Measurements from ENCODE around the gene TTLL10.

TTLL10 gene

GRCh38 chr1:1160281-1160930 lies 13.3 kb upstream of the TTLL10 start:
- no peak for DNase-seq (ENCODE audit: low spot score)

- no peak for DNase-seq (ENCODE audit: low spot score)
Measured at GRCh38 chr1:1161078-1161682, 12.5 kb upstream of the TTLL10 start.

GRCh38 chr1:1161683-1162079 lies 12.0 kb upstream of the TTLL10 start:
- DNase-seq (ENCODE audit: low spot score), result no peak

- DNase-seq (ENCODE audit: low spot score), result no peak
Measured at GRCh38 chr1:1162597-1163537, 10.8 kb upstream of the TTLL10 start.

GRCh38 chr1:1163538-1164070 lies 10.1 kb upstream of the TTLL10 start:
- DNase-seq (ENCODE audit: low spot score), result no peak

- DNase-seq (ENCODE audit: low spot score), result no peak
Measured at GRCh38 chr1:1164361-1164700, 9.3 kb upstream of the TTLL10 start.

- DNase-seq (ENCODE audit: low spot score), result no peak
Measured at GRCh38 chr1:1164701-1165451, 8.8 kb upstream of the TTLL10 start.

- DNase-seq (ENCODE audit: low spot score), result no peak
Measured at GRCh38 chr1:1165485-1165884, 8.2 kb upstream of the TTLL10 start.

- no peak for DNase-seq (ENCODE audit: low spot score)
Measured at GRCh38 chr1:1165900-1166421, 7.7 kb upstream of the TTLL10 start.

- no peak for DNase-seq (ENCODE audit: low spot score)
Measured at GRCh38 chr1:1166642-1167397, 6.9 kb upstream of the TTLL10 start.

GRCh38 chr1:1167398-1167821 lies 6.3 kb upstream of the TTLL10 start:
- DNase-seq (ENCODE audit: low spot score), result no peak

GRCh38 chr1:1167841-1168450 lies 5.7 kb upstream of the TTLL10 start:
- DNase-seq (ENCODE audit: low spot score), result no peak

GRCh38 chr1:1168451-1169411 lies 4.9 kb upstream of the TTLL10 start:
- no peak for DNase-seq (ENCODE audit: low spot score)

GRCh38 chr1:1169429-1170214 lies 4.1 kb upstream of the TTLL10 start:
- DNase-seq (ENCODE audit: low spot score), result peak; percentile 43

GRCh38 chr1:1170215-1171091 lies 3.2 kb upstream of the TTLL10 start:
- peak; percentile 48 for DNase-seq (ENCODE audit: low spot score)

GRCh38 chr1:1171161-1171545 lies 2.5 kb upstream of the TTLL10 start:
- peak; percentile 43 for DNase-seq (ENCODE audit: low spot score)

- DNase-seq (ENCODE audit: low spot score), result peak; percentile 47
Measured at GRCh38 chr1:1171546-1172340, 1.9 kb upstream of the TTLL10 start.
